Duodenal mucosa (tissue), 2 donors: ENCODE results near the gene RNF151.
"Not testable (repeated sequence)": the region's sequence is repeated elsewhere in the genome, so short reads cannot be mapped to it uniquely, and the experiment has no call there.

Experiments used
- H3K27ac ChIP-seq: one replicate; pipeline ENCODE4 v1.7.0; 2013; ENCODE audit warnings: low read depth, low read length
- H3K27me3 ChIP-seq, 2 donors: one replicate each; pipeline ENCODE4 v1.7.0; 2013; ENCODE audit warnings: low read length in 2 of 2, control low read depth in 1 of 2; ENCODE audit not compliant: insufficient read depth in 2 of 2, control insufficient read depth in 1 of 2
- H3K36me3 ChIP-seq, 2 donors: one replicate each; pipeline ENCODE4 v1.7.0; 2013; ENCODE audit warnings: low read length in 2 of 2, control low read depth in 1 of 2; ENCODE audit not compliant: insufficient read depth in 2 of 2, control insufficient read depth in 1 of 2
- H3K4me1 ChIP-seq, 2 donors: one replicate each; pipeline ENCODE4 v1.7.0; 2013; ENCODE audit warnings: low read length in 2 of 2, control low read depth in 1 of 2; ENCODE audit not compliant: insufficient read depth in 2 of 2, control insufficient read depth in 1 of 2
- H3K4me3 ChIP-seq, 2 donors: one replicate each; pipeline ENCODE4 v1.7.0; 2013; ENCODE audit warnings: low read length in 2 of 2, low read depth in 1 of 2
- H3K9ac ChIP-seq, 2 donors: one replicate each; pipeline ENCODE4 v1.7.0; 2013; ENCODE audit warnings: low read length in 2 of 2, low read depth in 1 of 2
- H3K9me3 ChIP-seq, 2 donors: one replicate each; pipeline ENCODE4 v1.7.0; 2013; ENCODE audit warnings: low read length in 2 of 2, control low read depth in 1 of 2; ENCODE audit not compliant: control insufficient read depth in 1 of 2

RNF151 gene

GRCh38 chr16:1938910-1939309 lies 27.7 kb upstream of the RNF151 start:
- no peak overlapping the region for H3K9ac ChIP-seq
- no peak overlapping the region for H3K27ac ChIP-seq
- H3K4me1 ChIP-seq = peaks cover 23 to 42% of the 10 kb centered on the region in 2 donors
- peaks cover 14 to 26% of the 10 kb centered on the region in 2 donors for H3K36me3 ChIP-seq
- no peaks in the 10 kb centered on the region for H3K27me3 ChIP-seq
- H3K4me3 ChIP-seq = no peak overlapping the region
- no peaks in the 10 kb centered on the region for H3K9me3 ChIP-seq

DNA sequence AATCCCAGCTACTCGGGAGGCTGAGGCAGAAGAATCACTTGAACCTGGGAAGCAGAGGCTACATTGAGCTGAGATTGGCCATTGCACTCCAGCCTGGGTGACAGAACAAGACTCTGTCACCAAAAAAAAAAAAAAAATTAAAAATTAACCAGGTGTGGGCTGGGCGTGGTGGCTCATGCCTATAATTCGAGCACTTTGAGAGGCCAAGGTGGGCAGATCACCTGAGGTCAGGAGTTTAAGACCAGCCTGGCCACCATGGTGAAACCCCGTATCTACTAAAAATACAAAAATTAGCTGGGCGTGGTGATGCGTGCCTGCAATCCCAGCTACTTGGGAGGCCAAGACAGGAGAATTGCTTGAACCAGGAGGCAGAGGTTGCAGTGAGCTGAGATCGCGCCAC lies 26.8 kb upstream of the RNF151 start:
- H3K4me1 ChIP-seq = peaks cover 23 to 42% of the 10 kb centered on the region in 2 donors
- H3K4me3 ChIP-seq, H3K27me3 ChIP-seq, H3K27ac ChIP-seq, H3K9me3 ChIP-seq, H3K9ac ChIP-seq: not testable (repeated sequence)
- peaks cover 14 to 26% of the 10 kb centered on the region in 2 donors for H3K36me3 ChIP-seq

DNA sequence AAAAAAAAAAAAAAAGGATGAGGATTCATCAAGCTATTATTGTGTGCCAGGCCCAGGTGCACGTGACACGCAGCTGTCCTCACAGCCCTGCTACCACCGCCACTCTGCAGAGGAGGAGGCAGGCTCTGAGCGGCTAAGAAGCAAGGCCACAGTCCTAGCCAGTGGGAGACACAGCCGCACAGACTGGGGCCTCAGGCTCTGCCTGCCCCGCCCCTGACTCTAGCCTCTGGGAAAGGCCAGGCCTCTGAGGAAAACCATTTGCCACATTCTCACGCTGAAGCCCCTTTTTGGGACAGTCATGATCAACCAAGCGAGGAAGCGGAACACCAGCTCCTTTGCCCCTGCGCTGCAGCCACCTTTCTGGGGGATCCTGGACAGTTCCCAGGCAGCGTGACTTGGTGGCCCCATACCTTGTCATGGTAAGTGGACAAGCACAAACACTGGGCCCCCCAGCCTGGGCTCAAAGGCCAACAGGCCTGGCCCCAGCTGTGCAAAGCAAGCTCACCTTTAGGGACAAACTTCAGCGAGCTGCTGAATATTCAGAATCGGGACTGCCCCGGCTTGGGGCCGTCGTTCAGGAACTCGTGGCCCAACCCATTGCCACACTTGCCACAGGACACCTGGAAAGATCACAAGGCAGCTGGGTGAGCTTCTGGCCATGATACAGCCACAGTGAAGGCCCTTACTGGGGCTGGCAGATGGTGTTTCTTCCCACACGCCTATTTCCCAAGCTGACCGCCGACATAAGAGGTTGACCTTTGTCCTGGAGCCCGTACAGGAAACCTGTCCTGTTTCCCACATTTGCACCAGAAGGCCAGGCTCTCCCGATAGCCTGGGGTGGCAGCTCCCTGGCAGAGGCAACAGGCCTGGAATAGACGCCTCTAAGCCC lies 26.1 kb upstream of the RNF151 start:
- H3K4me3 ChIP-seq = peak overlapping the region; percentile 28 to 48
- no peak overlapping the region for H3K27ac ChIP-seq
- H3K4me1 ChIP-seq = peaks cover 23 to 36% of the 10 kb centered on the region in 2 donors
- H3K36me3 ChIP-seq = peaks cover 14 to 26% of the 10 kb centered on the region in 2 donors
- H3K9ac ChIP-seq = peak overlapping the region in 1 of 2 donors; percentile 1
- no peaks in the 10 kb centered on the region for H3K27me3 ChIP-seq
- H3K9me3 ChIP-seq = no peaks in the 10 kb centered on the region

- peaks cover 23 to 33% of the 10 kb centered on the region in 2 donors for H3K4me1 ChIP-seq
- no peak overlapping the region for H3K27ac ChIP-seq
Observed at GRCh38 chr16:1941162-1942046, 25.3 kb upstream of the RNF151 start.

DNA sequence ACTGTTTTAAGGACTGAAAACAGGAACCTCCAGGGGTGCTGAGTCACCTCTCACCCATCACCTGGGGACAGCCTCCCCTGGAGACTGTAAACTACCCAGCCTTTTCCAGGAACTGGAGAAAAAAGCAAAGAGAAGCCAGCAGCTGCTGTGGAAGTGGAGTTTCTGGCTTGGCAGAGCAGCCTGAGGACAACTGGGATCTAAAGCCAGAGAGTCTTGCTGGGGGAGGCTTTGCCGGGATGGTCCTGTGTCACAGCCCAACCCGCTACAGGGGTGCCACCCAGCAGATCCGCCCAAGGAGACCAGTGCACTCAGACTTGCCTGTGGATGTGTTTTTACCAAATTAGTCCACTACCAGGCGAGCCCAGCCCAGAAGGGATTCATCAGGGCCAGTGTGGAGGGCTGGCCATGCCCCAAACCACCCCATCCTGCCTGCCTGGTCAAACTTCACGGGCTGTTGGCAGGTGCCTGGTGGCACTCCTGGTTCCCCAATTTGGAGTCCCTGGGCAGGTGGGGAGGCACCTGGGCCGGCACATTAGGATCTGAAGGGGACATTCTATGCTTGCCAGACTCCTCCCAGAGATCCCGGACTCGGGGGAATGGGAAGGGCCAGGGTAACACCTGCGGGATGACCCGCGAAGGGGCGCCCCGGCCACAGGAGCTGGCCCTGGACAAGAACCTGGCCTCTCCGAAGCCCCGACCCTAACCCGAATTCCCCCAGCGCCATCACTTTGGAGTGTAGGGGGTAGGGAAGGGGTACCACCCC lies 24.4 kb upstream of the RNF151 start:
- Histone ChIP-seq H3K27ac (no peak overlapping the region), H3K36me3 (peaks cover 14 to 23% of the 10 kb centered on the region in 2 donors), H3K4me1 (peaks cover 23 to 33% of the 10 kb centered on the region in 2 donors), H3K9ac (peak overlapping the region; percentile 74 to 82), H3K9me3 (no peaks in the 10 kb centered on the region), H3K4me3 (peak overlapping the region; percentile 86 to 93), H3K27me3 (no peaks in the 10 kb centered on the region)

More at GRCh38 chr16:1941162-1942046, 25.3 kb upstream of the RNF151 start:
- Histone ChIP-seq H3K9ac (peak overlapping the region in 1 of 2 donors; percentile 1), H3K9me3 (no peaks in the 10 kb centered on the region), H3K4me3 (peak overlapping the region; percentile 86 to 93), H3K36me3 (peaks cover 14 to 26% of the 10 kb centered on the region in 2 donors), H3K27me3 (no peaks in the 10 kb centered on the region)

DNA sequence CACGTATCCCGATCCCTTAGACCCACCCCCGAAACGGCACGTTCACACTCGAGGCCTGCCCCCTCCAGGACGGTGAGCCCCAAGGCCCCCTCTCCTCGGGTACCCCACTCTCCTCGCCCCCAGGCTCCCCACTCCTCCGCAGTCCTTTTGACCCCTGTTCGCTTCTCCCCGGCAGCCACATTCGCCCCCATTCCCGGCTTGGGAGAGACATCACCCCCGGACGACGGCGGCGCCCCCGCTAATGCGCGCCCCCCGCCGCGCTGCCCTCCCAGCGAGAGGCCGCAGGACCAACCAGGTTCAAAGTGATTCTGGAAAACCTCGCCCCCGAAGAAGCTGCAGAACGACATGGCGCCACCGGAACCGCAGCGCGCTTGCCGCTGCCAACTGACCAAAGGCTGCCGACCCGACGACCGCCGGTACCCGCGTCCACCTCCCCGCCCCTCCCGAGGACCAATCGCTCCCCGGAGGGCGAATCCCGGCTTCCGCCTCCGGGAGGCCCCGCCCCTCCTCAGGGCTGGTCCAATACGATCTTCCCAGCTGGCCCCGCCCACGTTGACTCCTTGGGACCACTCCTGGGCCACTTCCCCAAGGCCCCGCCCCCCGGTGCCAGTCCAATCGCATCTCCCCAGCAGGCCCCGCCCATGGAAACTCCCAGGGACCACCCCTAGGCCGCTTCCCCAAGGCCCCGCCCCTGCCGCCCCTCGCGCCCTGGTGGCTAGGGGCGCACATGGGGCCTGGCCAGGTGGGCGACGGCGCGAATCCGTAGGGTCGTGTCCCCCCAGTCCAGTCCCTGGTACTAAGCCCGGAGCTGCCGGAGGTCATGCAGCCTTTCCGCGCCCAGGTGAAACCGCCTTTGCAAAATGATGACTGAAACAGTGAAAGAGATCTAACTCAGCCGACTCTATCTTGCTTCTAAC lies 23.6 kb upstream of the RNF151 start, which contains the start of gene MSRB1:
Gene MSRB1 (minus strand): TSS at position 390 of the 917 bp plus-strand sequence. CDS start 43 bp downstream, at position 347.
- H3K4me3 ChIP-seq = peak within 1 kb of the TSS; percentile 86 to 93
- peaks cover 13 to 19% of the 10 kb centered on the region in 2 donors for H3K36me3 ChIP-seq
- H3K9ac ChIP-seq = peak within 1 kb of the TSS; percentile 74 to 82
- H3K27ac ChIP-seq = peak within 1 kb of the TSS; percentile 66
- H3K9me3 ChIP-seq = no peaks in the 10 kb centered on the region
- no peaks in the 10 kb centered on the region for H3K27me3 ChIP-seq
- peaks cover 23 to 33% of the 10 kb centered on the region in 2 donors for H3K4me1 ChIP-seq

GRCh38 chr16:1944612-1945199 lies 21.9 kb upstream of the RNF151 start:
- no peaks in the 10 kb centered on the region for H3K9me3 ChIP-seq
- no peak overlapping the region for H3K27ac ChIP-seq
- peaks cover 23 to 31% of the 10 kb centered on the region in 2 donors for H3K4me1 ChIP-seq
- no peaks in the 10 kb centered on the region for H3K27me3 ChIP-seq
- no peak overlapping the region for H3K4me3 ChIP-seq
- H3K9ac ChIP-seq = no peak overlapping the region
- peaks cover 0 to 6% of the 10 kb centered on the region in 2 donors for H3K36me3 ChIP-seq

GRCh38 chr16:1945559-1946391 lies 20.9 kb upstream of the RNF151 start:
- H3K9ac ChIP-seq = no peak overlapping the region
- no peaks in the 10 kb centered on the region for H3K27me3 ChIP-seq
- H3K27ac ChIP-seq = no peak overlapping the region
- peaks cover 15 to 21% of the 10 kb centered on the region in 2 donors for H3K4me1 ChIP-seq
- no peaks in the 10 kb centered on the region for H3K9me3 ChIP-seq
- no peaks in the 10 kb centered on the region for H3K36me3 ChIP-seq
- H3K4me3 ChIP-seq = no peak overlapping the region
